HCT116 (cell line): ENCODE measurements around the gene HS6ST1. TPM values are rescaled to one million over a fixed set of nuclear protein-coding genes. Genes with fewer than 3 reads are reported as not detected.

Experiments used
- ATAC-seq: fragments of 200-7000 bp; cut with Tn5 transposase; 2 replicates; pipeline ENCODE4 v1.9.1; 2020; ENCODE audit warnings: mild to moderate bottlenecking, moderate library complexity
- Bru-seq: library from RNA; stranded (reverse); fragments of 400-500 nt; gene quantifications from one replicate; lab custom pipeline; 2021; lab: Mats Ljungman, UMichigan
- BruChase-seq, 2 experiments: library from RNA; stranded (reverse); fragments of 400-500 nt; gene quantifications; one replicate each; lab custom pipeline; 2021; lab: Mats Ljungman, UMichigan
- BruUV-seq: library from RNA; stranded (reverse); fragments of 400-500 nt; replicated peaks from 2 replicates; lab custom pipeline; 2021; lab: Mats Ljungman, UMichigan
- CTCF ChIA-PET: fragments of 300-600 bp; sonication (Branson Sonifier 250); formaldehyde crosslinking; loops from one replicate; lab custom pipeline; 2021; ENCODE audit warnings: antibody characterized with exemption; lab: Charles Lee
- POLR2A ChIA-PET: fragments of 300-600, 350-600 bp; sonication (Branson Sonifier 250); formaldehyde crosslinking; loops from one replicate; lab custom pipeline; 2021; ENCODE audit warnings: antibody characterized with exemption; lab: Charles Lee
- RAD21 ChIA-PET, 2 experiments: fragments of 300-600 bp; sonication (Branson Sonifier 250); formaldehyde crosslinking; loops; one replicate each; lab custom pipeline; 2023; ENCODE audit warnings: low total read pairs in 2 of 2; ENCODE audit not compliant: uncharacterized antibody in 2 of 2, unreplicated experiment in 2 of 2, low non-redundant PET in 1 of 2; lab: Charles Lee
- DNase-seq: peaks from one replicate; pipeline ENCODE4 v3.0.0-alpha.2; 2010; ENCODE audit warnings: low read depth, low spot score
- H2AFZ ChIP-seq: fragments of 200-600 bp; shearing (Covaris generic), sonication (generic); 2 replicates; pipeline ENCODE4 v1.6.1; 2017; ENCODE audit warnings: low read depth, mixed run types, mixed read lengths, antibody characterized with exemption, low read length; ENCODE audit not compliant: poor library complexity, severe bottlenecking
- H3K27ac ChIP-seq: 2 replicates; pipeline ENCODE4 v1.5.1; 2012; ENCODE audit warnings: low read depth, low read length
- H3K27me3 ChIP-seq: fragments of 200-600 bp; sonication (generic); 2 replicates; pipeline ENCODE4 v1.6.1; 2016; ENCODE audit warnings: mixed run types, low read length, mixed read lengths; ENCODE audit not compliant: insufficient read depth
- H3K36me3 ChIP-seq, 2 experiments: fragments of 200-500 bp in 1 of 2; fragments of 200-600 bp in 1 of 2; sonication (Bioruptor generic) in 1 of 2; sonication (generic) in 1 of 2; 2 replicates each; pipeline versions ENCODE4 v1.5.1 to v1.6.1; 2014 to 2016; ENCODE audit warnings: low read length in 2 of 2, inconsistent platforms in 1 of 2, mixed read lengths in 1 of 2, mixed run types in 1 of 2; ENCODE audit not compliant: insufficient read depth in 2 of 2, control insufficient read depth in 1 of 2
- H3K4me1 ChIP-seq, 2 experiments: fragments of 200-600 bp in 1 of 2; sonication (generic) in 1 of 2; 2 replicates each; pipeline versions ENCODE4 v1.5.1 to v1.6.1; 2012 to 2017; ENCODE audit warnings: low read length in 2 of 2, inconsistent platforms in 1 of 2, mild to moderate bottlenecking in 1 of 2, mixed read lengths in 1 of 2, mixed run types in 1 of 2, moderate library complexity in 1 of 2; ENCODE audit not compliant: insufficient read depth in 2 of 2, control insufficient read depth in 1 of 2
- H3K4me2 ChIP-seq: fragments of 200-600 bp; sonication (generic); 2 replicates; pipeline ENCODE4 v1.6.1; 2017; ENCODE audit warnings: mixed run types, low read length, mixed read lengths
- H3K4me3 ChIP-seq, 2 experiments: fragments of 200-600 bp in 1 of 2; sonication (generic) in 1 of 2; replicated peaks in 1 of 2; 2 replicates each; pipeline ENCODE4 v1.5.1; 2011 to 2016; ENCODE audit warnings: low read length in 2 of 2, control low read depth in 1 of 2, low read depth in 1 of 2, mild to moderate bottlenecking in 1 of 2, mixed read lengths in 1 of 2, mixed run types in 1 of 2
- H3K79me2 ChIP-seq: fragments of 200-600 bp; sonication (generic); 2 replicates; pipeline ENCODE4 v1.6.1; 2017; ENCODE audit warnings: mild to moderate bottlenecking, mixed run types, low read length, moderate library complexity, mixed read lengths; ENCODE audit not compliant: insufficient read depth
- H3K9ac ChIP-seq: fragments of 200-600 bp; sonication (generic); 2 replicates; pipeline ENCODE4 v1.6.1; 2016; ENCODE audit warnings: low read length, mixed read lengths
- H3K9me2 ChIP-seq: fragments of 200-600 bp; sonication (generic), shearing (Covaris generic); 2 replicates; pipeline ENCODE4 v1.6.1; 2017; ENCODE audit warnings: mixed run types, mild to moderate bottlenecking, moderate library complexity; ENCODE audit not compliant: insufficient read depth
- H3K9me3 ChIP-seq, 2 experiments: fragments of 200-500 bp in 1 of 2; fragments of 200-600 bp in 1 of 2; sonication (Bioruptor generic) in 1 of 2; sonication (generic) in 1 of 2; 2 replicates each; pipeline ENCODE4 v1.6.1; 2014 to 2017; ENCODE audit warnings: low read length in 2 of 2, mixed read lengths in 2 of 2, inconsistent platforms in 1 of 2, low read depth in 1 of 2, mild to moderate bottlenecking in 1 of 2, mixed run types in 1 of 2, moderate library complexity in 1 of 2; ENCODE audit not compliant: control insufficient read depth in 1 of 2, insufficient read depth in 1 of 2
- H4K20me1 ChIP-seq: fragments of 200-600 bp; sonication (generic), shearing (Covaris generic); 2 replicates; pipeline ENCODE4 v1.6.1; 2017; ENCODE audit warnings: mixed run types, mild to moderate bottlenecking, moderate library complexity; ENCODE audit not compliant: insufficient read depth
- CBX3 ChIP-seq: IDR thresholded peaks from 2 replicates; pipeline ENCODE4 v1.6.1; 2012; ENCODE audit warnings: low read depth
- CEBPB ChIP-seq: IDR thresholded peaks from 2 replicates; pipeline ENCODE4 v1.6.1; 2012; ENCODE audit warnings: low read depth
- EGR1 ChIP-seq: IDR thresholded peaks from 2 replicates; pipeline ENCODE4 v1.6.1; 2012; ENCODE audit warnings: low read depth
- ELF1 ChIP-seq: IDR thresholded peaks from 2 replicates; pipeline ENCODE4 v1.6.1; 2012; ENCODE audit warnings: low read depth, borderline replicate concordance
- EZH2 ChIP-seq: fragments of 200-600 bp; sonication (generic); IDR thresholded peaks from 2 replicates; pipeline ENCODE4 v1.6.1; 2017; ENCODE audit warnings: antibody characterized with exemption, mixed run types
- EZH2phosphoT487 ChIP-seq: fragments of 200-600 bp; IDR thresholded peaks from 2 replicates; pipeline ENCODE4 v1.6.1; 2018; ENCODE audit warnings: antibody characterized with exemption, borderline replicate concordance
- JUND ChIP-seq: IDR thresholded peaks from 2 replicates; pipeline ENCODE4 v1.6.1; 2012
- POLR2A ChIP-seq: IDR thresholded peaks from 2 replicates; pipeline ENCODE4 v1.7.0; 2011; ENCODE audit warnings: borderline replicate concordance; ENCODE audit not compliant: insufficient read depth, insufficient read length; ENCODE audit errors: extremely low read depth
- POLR2AphosphoS5 ChIP-seq: IDR thresholded peaks from 2 replicates; pipeline ENCODE4 v1.6.1; 2011; ENCODE audit warnings: mild to moderate bottlenecking, low read depth, low read length, moderate library complexity
- RAD21 ChIP-seq: IDR thresholded peaks from 2 replicates; pipeline ENCODE4 v1.6.1; 2012; ENCODE audit warnings: low read depth, mild to moderate bottlenecking
- SP1 ChIP-seq: IDR thresholded peaks from 2 replicates; pipeline ENCODE4 v1.6.1; 2012; ENCODE audit warnings: low read depth
- TCF7L2 ChIP-seq: IDR thresholded peaks from 2 replicates; pipeline ENCODE4 v1.7.0; 2011; ENCODE audit warnings: borderline replicate concordance, inconsistent platforms; ENCODE audit not compliant: insufficient read depth, insufficient read length; ENCODE audit errors: extremely low read depth
- YY1 ChIP-seq: IDR thresholded peaks from 2 replicates; pipeline ENCODE4 v1.6.1; 2011; ENCODE audit warnings: low read length, low read depth, moderate library complexity, mild to moderate bottlenecking; ENCODE audit not compliant: insufficient replicate concordance; ENCODE audit errors: extremely low read depth
- ZFX ChIP-seq: fragments of 450-650 bp; IDR thresholded peaks from 2 replicates; pipeline ENCODE4 v1.6.1; 2017
- intact Hi-C: fragments of 100-400 bp; cut with micrococcal nuclease; formaldehyde crosslinking; loops from 2 replicates; pipeline ENCODE4 v1.10.0; 2022
- long read RNA-seq: library from polyadenylated mRNA; unstranded; transcript quantifications from one replicate; pipeline ENCODE4 v2.0.0, GENCODE V29; 2021; ENCODE audit not compliant: unreplicated experiment
- polyA plus RNA-seq: library from polyadenylated mRNA; unstranded; fragments of >200 nt; gene quantifications from 2 replicates; pipeline ENCODE4 v1.2.1, GENCODE V29; 2012; ENCODE audit warnings: missing spikeins
- total RNA-seq: library from RNA; stranded (reverse); gene quantifications from one replicate; pipeline ENCODE4 v1.2.1, GENCODE V29; 2021; ENCODE audit not compliant: unreplicated experiment
- TF ChIP-seq, protein P1 (sequence below), 3 experiments: fragments of 200-600 bp in 1 of 3; sonication (generic) in 1 of 3; IDR thresholded peaks in 2 of 3; conservative IDR thresholded peaks in 1 of 3; 2 replicates each; pipeline ENCODE4 v1.5.1; 2012 to 2017; ENCODE audit warnings: low read depth in 2 of 3, low read length in 2 of 3, antibody characterized with exemption in 1 of 3, borderline replicate concordance in 1 of 3, control low read depth in 1 of 3, mild to moderate bottlenecking in 1 of 3, mixed read lengths in 1 of 3, mixed run types in 1 of 3, moderate library complexity in 1 of 3; ENCODE audit not compliant: insufficient read depth in 1 of 3
- TF ChIP-seq, protein P2 (sequence below): IDR thresholded peaks from 2 replicates; pipeline ENCODE4 v1.6.1; 2012

Gene HS6ST1, protein sequence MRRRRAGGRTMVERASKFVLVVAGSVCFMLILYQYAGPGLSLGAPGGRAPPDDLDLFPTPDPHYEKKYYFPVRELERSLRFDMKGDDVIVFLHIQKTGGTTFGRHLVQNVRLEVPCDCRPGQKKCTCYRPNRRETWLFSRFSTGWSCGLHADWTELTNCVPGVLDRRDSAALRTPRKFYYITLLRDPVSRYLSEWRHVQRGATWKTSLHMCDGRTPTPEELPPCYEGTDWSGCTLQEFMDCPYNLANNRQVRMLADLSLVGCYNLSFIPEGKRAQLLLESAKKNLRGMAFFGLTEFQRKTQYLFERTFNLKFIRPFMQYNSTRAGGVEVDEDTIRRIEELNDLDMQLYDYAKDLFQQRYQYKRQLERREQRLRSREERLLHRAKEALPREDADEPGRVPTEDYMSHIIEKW
- total RNA-seq (35.0 TPM), Bru-seq, nascent RNA (percentile 56 among the genes with signal in this experiment), BruChase-seq, experiment 1, labeled RNA remaining after a 6-hour chase (percentile 61 among the genes with signal in this experiment), BruChase-seq, experiment 2, labeled RNA remaining after a 2-hour chase (percentile 67 among the genes with signal in this experiment)
- polyA plus RNA-seq = 25.7 and 27.4 TPM in 2 replicates
- long read RNA-seq, transcript HS6ST1-201 (2 exons, 3,932 nt) = major isoform, 16 of 94 reads
- long read RNA-seq, partial matches to known transcripts = 0 of 94 reads
- long read RNA-seq, other reads (novel, unspliced or antisense) = 78 of 94 reads

DNA sequence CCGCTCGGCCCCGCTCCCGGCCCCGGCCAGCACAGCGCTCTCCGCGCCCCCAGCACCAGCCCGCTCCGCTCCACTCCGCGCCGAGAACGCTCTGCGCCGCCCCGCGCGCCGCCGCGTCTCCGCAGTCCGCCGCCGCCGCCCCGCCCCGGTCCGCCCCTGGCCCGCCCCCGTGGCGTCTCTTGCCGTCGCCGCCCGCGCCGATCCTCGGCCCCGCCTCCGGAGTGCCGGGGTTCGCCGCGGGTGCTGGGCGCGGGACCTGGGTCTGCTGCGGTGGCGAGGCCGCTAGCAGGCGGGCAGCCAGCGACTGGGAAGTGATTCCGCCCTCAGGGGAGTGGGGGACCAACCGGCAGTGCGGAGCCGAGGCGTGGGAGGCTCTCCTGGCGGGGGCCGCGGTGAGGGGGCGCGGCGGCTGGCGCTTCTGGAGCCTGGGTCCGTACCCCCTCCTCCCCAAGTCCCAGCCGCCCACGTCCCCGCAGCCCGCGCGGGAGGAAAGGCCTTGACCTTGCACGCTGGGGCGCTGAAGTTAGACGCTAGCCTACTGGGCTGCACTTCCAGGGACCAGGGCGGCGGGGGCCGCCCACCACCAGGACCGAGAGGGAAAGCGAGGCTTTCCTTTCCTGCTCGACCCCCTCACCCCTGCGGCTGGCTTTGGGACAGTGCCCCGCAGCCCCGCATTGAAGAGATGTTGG, at the start of gene HS6ST1:
HS6ST1 (minus strand) TSS at position 93 of the 689 bp plus-strand sequence. CDS start 305 bp downstream, outside the sequence.
- DNase-seq = peak; percentile 24
- Histone ChIP-seq H4K20me1 (peaks cover 6% of the 10 kb centered on the region; the same call in 1 of the 2 replicates), H3K36me3 (peaks cover 0 to 11% of the 10 kb centered on the region in 2 experiments; a peak in 2 of 4 replicates), H3K9ac (peak within 1 kb of the TSS; percentile 73), H2AFZ (no peak within 1 kb of the TSS), H3K4me3 (peak within 1 kb of the TSS; percentile 64 to 84), H3K9me3 (no peaks in the 10 kb centered on the region), H3K27me3 (no peaks in the 10 kb centered on the region), H3K4me1 (peaks cover 9 to 32% of the 10 kb centered on the region in 2 experiments; a peak in 3 of 4 replicates), H3K4me2 (peak within 1 kb of the TSS; percentile 96), H3K79me2 (peaks cover 39% of the 10 kb centered on the region), H3K27ac (peak within 1 kb of the TSS; percentile 40; the same call in 1 of the 2 replicates), H3K9me2 (no peaks in the 10 kb centered on the region)
- no TSS peak for BruUV-seq
- intact Hi-C loops = loop anchor here (10.0 kb wide), 1 partner anchor 254 kb away; no protein-coding TSS in a partner anchor
- RAD21 ChIA-PET = interaction anchor here in 1 of 2 experiments (0.7 kb wide), 1 partner anchor 254 kb away, joined by 5 read pairs; no protein-coding TSS in a partner anchor
- CTCF ChIA-PET = no interaction called here
- ATAC-seq = peak; percentile 78
- TF ChIP-seq CEBPB (no peak), ELF1 (no peak), EZH2 (no peak), YY1 (no peak), SP1 (peak; percentile 68; the same call in 1 of the 2 replicates), ZFX (peak; percentile 36; the same call in 1 of the 2 replicates), EGR1 (peak; percentile 51; the same call in 1 of the 2 replicates), EZH2phosphoT487 (no peak), POLR2AphosphoS5 (peak; percentile 75), CBX3 (no peak), TCF7L2 (no peak), POLR2A (peak; percentile 21), RAD21 (no peak), JUND (no peak)
- TF ChIP-seq, protein P1, sequence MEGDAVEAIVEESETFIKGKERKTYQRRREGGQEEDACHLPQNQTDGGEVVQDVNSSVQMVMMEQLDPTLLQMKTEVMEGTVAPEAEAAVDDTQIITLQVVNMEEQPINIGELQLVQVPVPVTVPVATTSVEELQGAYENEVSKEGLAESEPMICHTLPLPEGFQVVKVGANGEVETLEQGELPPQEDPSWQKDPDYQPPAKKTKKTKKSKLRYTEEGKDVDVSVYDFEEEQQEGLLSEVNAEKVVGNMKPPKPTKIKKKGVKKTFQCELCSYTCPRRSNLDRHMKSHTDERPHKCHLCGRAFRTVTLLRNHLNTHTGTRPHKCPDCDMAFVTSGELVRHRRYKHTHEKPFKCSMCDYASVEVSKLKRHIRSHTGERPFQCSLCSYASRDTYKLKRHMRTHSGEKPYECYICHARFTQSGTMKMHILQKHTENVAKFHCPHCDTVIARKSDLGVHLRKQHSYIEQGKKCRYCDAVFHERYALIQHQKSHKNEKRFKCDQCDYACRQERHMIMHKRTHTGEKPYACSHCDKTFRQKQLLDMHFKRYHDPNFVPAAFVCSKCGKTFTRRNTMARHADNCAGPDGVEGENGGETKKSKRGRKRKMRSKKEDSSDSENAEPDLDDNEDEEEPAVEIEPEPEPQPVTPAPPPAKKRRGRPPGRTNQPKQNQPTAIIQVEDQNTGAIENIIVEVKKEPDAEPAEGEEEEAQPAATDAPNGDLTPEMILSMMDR (IDR thresholded peaks at IDR 0.05 in 2 of 3, conservative IDR thresholded peaks at IDR 0.05 in 1 of 3; ENCODE audit: borderline replicate concordance in 1 of 3, insufficient read depth in 1 of 3, low read depth in 2 of 3, low read length in 2 of 3) = no peak
- TF ChIP-seq, protein P2, sequence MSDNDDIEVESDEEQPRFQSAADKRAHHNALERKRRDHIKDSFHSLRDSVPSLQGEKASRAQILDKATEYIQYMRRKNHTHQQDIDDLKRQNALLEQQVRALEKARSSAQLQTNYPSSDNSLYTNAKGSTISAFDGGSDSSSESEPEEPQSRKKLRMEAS = no peak
- POLR2A ChIA-PET = no interaction called here
